IMR-90 (cell line): ENCODE results near the gene GOLGA8B. TPM values are rescaled to one million over a fixed set of nuclear protein-coding genes. Genes with fewer than 3 reads are reported as not detected.

Experiments
- ATAC-seq: fragments of 200-7000 bp; cut with Tn5 transposase; 2 replicates; pipeline ENCODE4 v1.9.1; 2020; ENCODE audit warnings: low read depth, mild to moderate bottlenecking, moderate library complexity
- BruUV-seq: library from RNA; stranded (reverse); fragments of 400-500 nt; replicated peaks from 2 replicates; lab custom pipeline; 2021; lab: Mats Ljungman, UMichigan
- CTCF ChIA-PET: fragments of 300-600 bp; formaldehyde crosslinking; extraction: SDS; loops from one replicate; lab custom pipeline; 2021; ENCODE audit warnings: antibody characterized with exemption; lab: Yijun Ruan, JAX
- POLR2A ChIA-PET: fragments of 300-600 bp; sonication (Branson Sonifier 250); formaldehyde crosslinking; loops from one replicate; lab custom pipeline; 2022; ENCODE audit warnings: antibody characterized with exemption; ENCODE audit not compliant: unreplicated experiment; lab: Charles Lee
- DNase-seq: peaks from one replicate; pipeline ENCODE4 v3.0.0; 2013
- H2AFZ ChIP-seq: replicated peaks from 2 replicates; pipeline ENCODE3; 2013; ENCODE audit warnings: low read length, mild to moderate bottlenecking; ENCODE audit not compliant: poor library complexity
- H2AK5ac ChIP-seq: 2 replicates; pipeline ENCODE4 v1.6.1; 2013; ENCODE audit warnings: low read depth, low read length, inconsistent platforms
- H2AK9ac ChIP-seq: replicated peaks from 2 replicates; pipeline ENCODE3; 2013; ENCODE audit warnings: mild to moderate bottlenecking, low read depth, low read length, moderate library complexity; ENCODE audit not compliant: poor library complexity
- H2BK120ac ChIP-seq: 2 replicates; pipeline ENCODE4 v1.6.1; 2013; ENCODE audit warnings: low read depth, low read length, inconsistent platforms
- H2BK15ac ChIP-seq: 3 replicates; pipeline ENCODE4 v1.6.1; 2013; ENCODE audit warnings: low read depth, low read length, inconsistent platforms
- H2BK20ac ChIP-seq: 2 replicates; pipeline ENCODE4 v1.6.1; 2013; ENCODE audit warnings: low read depth, mild to moderate bottlenecking, inconsistent platforms, low read length, moderate library complexity
- H2BK5ac ChIP-seq: 2 replicates; pipeline ENCODE4 v1.6.1; 2013; ENCODE audit warnings: mild to moderate bottlenecking, low read depth, low read length, inconsistent platforms; ENCODE audit not compliant: poor library complexity, severe bottlenecking
- H3K14ac ChIP-seq: replicated peaks from 2 replicates; pipeline ENCODE4 v1.6.1; 2013; ENCODE audit warnings: low read depth, low read length, inconsistent platforms
- H3K18ac ChIP-seq: 2 replicates; pipeline ENCODE4 v1.6.1; 2013; ENCODE audit warnings: low read depth, low read length, control low read depth
- H3K23ac ChIP-seq: 2 replicates; pipeline ENCODE4 v1.6.1; 2013; ENCODE audit warnings: low read depth, low read length, inconsistent platforms
- H3K27ac ChIP-seq: 2 replicates; pipeline ENCODE4 v1.5.1; 2013; ENCODE audit warnings: mild to moderate bottlenecking, control low read depth, low read length; ENCODE audit not compliant: insufficient read depth
- H3K27me3 ChIP-seq: 2 replicates; pipeline ENCODE4 v1.6.1; 2013; ENCODE audit warnings: low read length; ENCODE audit not compliant: control insufficient read depth, insufficient read depth
- H3K36me3 ChIP-seq: 2 replicates; pipeline ENCODE4 v1.6.1; 2013; ENCODE audit warnings: low read length, mixed read lengths; ENCODE audit not compliant: control insufficient read depth, insufficient read depth
- H3K4ac ChIP-seq: 2 replicates; pipeline ENCODE4 v1.6.1; 2013; ENCODE audit warnings: low read depth, low read length, inconsistent platforms
- H3K4me1 ChIP-seq: 2 replicates; pipeline ENCODE4 v1.6.1; 2013; ENCODE audit warnings: low read length, mixed read lengths; ENCODE audit not compliant: control insufficient read depth, insufficient read depth
- H3K4me2 ChIP-seq: 2 replicates; pipeline ENCODE4 v1.6.1; 2013; ENCODE audit warnings: low read depth, mild to moderate bottlenecking, control low read depth, low read length, moderate library complexity
- H3K4me3 ChIP-seq: 2 replicates; pipeline ENCODE4 v1.5.1; 2013; ENCODE audit warnings: low read depth, mild to moderate bottlenecking, control low read depth, low read length, moderate library complexity; ENCODE audit not compliant: insufficient read depth
- H3K56ac ChIP-seq: 2 replicates; pipeline ENCODE4 v1.6.1; 2013; ENCODE audit warnings: low read length, inconsistent platforms; ENCODE audit not compliant: insufficient read depth; ENCODE audit errors: extremely low read depth
- H3K79me1 ChIP-seq, 2 experiments: 2 replicates each; pipeline ENCODE4 v1.6.1; 2013; ENCODE audit warnings: low read length in 2 of 2, inconsistent platforms in 1 of 2, low read depth in 1 of 2
- H3K9ac ChIP-seq: 2 replicates; pipeline ENCODE4 v1.6.1; 2013; ENCODE audit warnings: low read depth, low read length, control low read depth
- H3K9me1 ChIP-seq: 2 replicates; pipeline ENCODE4 v1.6.1; 2013; ENCODE audit warnings: low read length, inconsistent platforms; ENCODE audit not compliant: insufficient read depth
- H3K9me3 ChIP-seq: 2 replicates; pipeline ENCODE4 v1.6.1; 2013; ENCODE audit warnings: low read length; ENCODE audit not compliant: control insufficient read depth, insufficient read depth
- H4K20me1 ChIP-seq: 2 replicates; pipeline ENCODE4 v1.6.1; 2013; ENCODE audit warnings: low read length, inconsistent platforms; ENCODE audit not compliant: insufficient read depth
- H4K5ac ChIP-seq: 2 replicates; pipeline ENCODE4 v1.6.1; 2013; ENCODE audit warnings: mild to moderate bottlenecking, low read depth, low read length, control low read depth
- H4K8ac ChIP-seq, 2 experiments: 2 replicates each; pipeline ENCODE4 v1.6.1; 2013; ENCODE audit warnings: low read depth in 2 of 2, low read length in 2 of 2, control low read depth in 1 of 2, inconsistent platforms in 1 of 2
- H4K91ac ChIP-seq: 2 replicates; pipeline ENCODE4 v1.6.1; 2013; ENCODE audit warnings: low read depth, low read length, inconsistent platforms; ENCODE audit not compliant: insufficient read depth
- CEBPB ChIP-seq: IDR thresholded peaks from 2 replicates; pipeline ENCODE4 v1.6.1; 2012; ENCODE audit warnings: low read depth, low read length, improper control_type of control experiment
- CHD1 ChIP-seq: IDR thresholded peaks from 2 replicates; pipeline ENCODE4 v1.6.1; 2012; ENCODE audit warnings: low read depth, low read length, improper control_type of control experiment
- CTCF ChIP-seq: conservative IDR thresholded peaks from 2 replicates; pipeline ENCODE4 v1.5.1; 2012; ENCODE audit warnings: mild to moderate bottlenecking, low read depth, low read length, improper control_type of control experiment
- MXI1 ChIP-seq: IDR thresholded peaks from 2 replicates; pipeline ENCODE4 v1.6.1; 2012; ENCODE audit warnings: low read depth, mild to moderate bottlenecking, low read length, moderate library complexity, borderline replicate concordance
- RAD21 ChIP-seq: IDR thresholded peaks from 2 replicates; pipeline ENCODE4 v1.6.1; 2012; ENCODE audit warnings: low read length, improper control_type of control experiment
- WGBS, 2 experiments: methylation state at CpG; one replicate each; pipeline versions ENCODE4 v1.1.5 to v1.1.7; 2013; ENCODE audit warnings: missing lambda C conversion rate in 2 of 2; ENCODE audit not compliant: insufficient read length in 1 of 2; ENCODE audit errors: extremely low coverage in 2 of 2; 5-methylcytosine and 5-hydroxymethylcytosine counted together
- dilution Hi-C: fragments of 300-500 bp; cut with HindIII; formaldehyde crosslinking; loops from one replicate; pipeline ENCODE4 v1.14.3; 2018; ENCODE audit warnings: low sequenced_read_pairs; ENCODE audit not compliant: unreplicated experiment
- in situ Hi-C: fragments of 300-500 bp; cut with MboI; formaldehyde crosslinking; loops from 3 replicates; pipeline ENCODE4 v1.14.3; 2019; ENCODE audit warnings: low sequenced_read_pairs, inconsistent platforms, mixed read lengths
- intact Hi-C: fragments of 100-400 bp; cut with micrococcal nuclease; formaldehyde crosslinking; loops from 2 replicates; pipeline ENCODE4 v1.10.0; 2022
- polyA plus RNA-seq, 3 experiments: library from polyadenylated mRNA; depleted of rRNA; stranded (reverse); fragments of >200 nt; gene quantifications; 2 replicates each; pipeline ENCODE4 v1.2.3, GENCODE V29; 2012; ENCODE audit warnings: low replicate concordance in 1 of 3
- total RNA-seq: library from RNA; depleted of rRNA; stranded (reverse); fragments of >200 nt; gene quantifications from 2 replicates; pipeline ENCODE4 v1.2.3, GENCODE V29; 2012
- TF ChIP-seq, protein P1 (sequence below): fragments of 150-350 bp; IDR thresholded peaks from 2 replicates; pipeline ENCODE4 v1.6.1; 2016; ENCODE audit warnings: low read depth, mild to moderate bottlenecking, low read length, moderate library complexity, borderline replicate concordance

The GOLGA8B gene
- total and polyA plus RNA-seq, 2 of the 4 experiments (the other 2 are of a cell fraction): 7.7 to 31.6 TPM

DNA sequence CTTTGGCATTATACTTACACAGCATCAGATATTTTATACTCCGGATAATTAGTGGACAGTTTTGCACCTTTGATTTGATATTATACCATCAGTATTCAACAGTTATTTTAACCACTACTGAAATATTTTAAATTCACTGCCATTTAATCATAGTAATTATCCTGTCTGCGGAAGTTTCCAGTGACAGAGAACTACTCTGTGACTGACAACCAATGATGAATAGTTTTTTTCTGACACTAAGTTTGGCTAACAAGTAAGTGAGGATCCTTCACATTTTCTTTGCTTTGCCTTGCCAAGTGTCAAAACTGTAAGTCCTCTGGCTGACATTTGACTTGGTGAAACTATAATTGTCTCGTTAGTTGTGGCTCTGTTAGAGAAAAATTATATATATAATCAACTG is 30.5 kb upstream of the GOLGA8B start:
- Histone ChIP-seq H4K91ac (no peak overlapping the region), H3K27me3 (peaks cover 18% of the 10 kb centered on the region), H4K20me1 (no peaks in the 10 kb centered on the region), H3K56ac (no peak overlapping the region), H2BK120ac (no peak overlapping the region), H4K8ac (no peak overlapping the region), H3K4me1 (no peaks in the 10 kb centered on the region), H3K36me3 (no peaks in the 10 kb centered on the region), H3K27ac (no peak overlapping the region), H2BK5ac (no peak overlapping the region), H3K4me2 (no peak overlapping the region), H3K23ac (no peak overlapping the region), H3K9ac (no peak overlapping the region), H3K4ac (no peak overlapping the region), H3K4me3 (no peak overlapping the region), H3K9me1 (no peaks in the 10 kb centered on the region), H2BK20ac (no peak overlapping the region), H3K9me3 (no peaks in the 10 kb centered on the region), H3K14ac (no peak overlapping the region), H2AFZ (no peak overlapping the region), H4K5ac (no peak overlapping the region), H2BK15ac (no peak overlapping the region), H3K18ac (no peak overlapping the region), H2AK9ac (no peak overlapping the region), H3K79me1 (no peaks in the 10 kb centered on the region), H2AK5ac (no peak overlapping the region)
- no peak for DNase-seq
- TF ChIP-seq RAD21 (no peak), MXI1 (no peak), CHD1 (no peak), CEBPB (no peak), CTCF (no peak)
- TF ChIP-seq, protein P1, sequence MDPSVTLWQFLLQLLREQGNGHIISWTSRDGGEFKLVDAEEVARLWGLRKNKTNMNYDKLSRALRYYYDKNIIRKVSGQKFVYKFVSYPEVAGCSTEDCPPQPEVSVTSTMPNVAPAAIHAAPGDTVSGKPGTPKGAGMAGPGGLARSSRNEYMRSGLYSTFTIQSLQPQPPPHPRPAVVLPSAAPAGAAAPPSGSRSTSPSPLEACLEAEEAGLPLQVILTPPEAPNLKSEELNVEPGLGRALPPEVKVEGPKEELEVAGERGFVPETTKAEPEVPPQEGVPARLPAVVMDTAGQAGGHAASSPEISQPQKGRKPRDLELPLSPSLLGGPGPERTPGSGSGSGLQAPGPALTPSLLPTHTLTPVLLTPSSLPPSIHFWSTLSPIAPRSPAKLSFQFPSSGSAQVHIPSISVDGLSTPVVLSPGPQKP: no peak
- no CpG with 5 or more reads among the region's 3 CpGs for WGBS, 2 experiments
- intact Hi-C loops: no loop called here
- dilution Hi-C loops: no loop called here
- in situ Hi-C loops: no loop called here
- ChIA-PET POLR2A (no interaction called here), CTCF (interaction anchor here (0.6 kb wide), 1 partner anchor 181 kb away, joined by 7 read pairs; the partner anchor contains the start of gene ACTC1)
- no peak for ATAC-seq
- no TSS peak for BruUV-seq
